ENCODE data around the gene APOL4.
"Not testable (repeated sequence)": the region's sequence is repeated elsewhere in the genome, so short reads cannot be mapped to it uniquely, and the experiment has no call there.

DNA sequence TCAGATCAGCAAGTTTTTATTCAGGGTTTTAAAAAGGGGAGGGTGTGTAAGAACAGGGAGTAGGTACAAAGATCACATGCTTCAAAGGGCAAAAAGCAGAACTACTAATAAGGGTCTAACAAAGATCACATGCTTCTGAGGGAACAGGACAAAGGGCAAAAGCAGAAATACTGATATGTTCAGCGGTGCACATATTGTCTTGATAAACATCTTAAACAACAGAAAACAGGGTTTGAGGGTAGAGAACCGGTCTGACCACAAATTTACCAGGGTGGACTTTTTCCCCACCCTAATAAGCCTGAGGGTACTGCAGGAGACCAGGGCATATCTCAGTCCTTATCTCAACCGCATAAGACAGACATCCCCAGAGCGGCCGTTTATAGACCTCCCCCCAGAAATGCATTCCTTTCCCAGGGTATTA is 7.9 kb upstream of the APOL4 start:
- TF ChIP-seq, protein P1, sequence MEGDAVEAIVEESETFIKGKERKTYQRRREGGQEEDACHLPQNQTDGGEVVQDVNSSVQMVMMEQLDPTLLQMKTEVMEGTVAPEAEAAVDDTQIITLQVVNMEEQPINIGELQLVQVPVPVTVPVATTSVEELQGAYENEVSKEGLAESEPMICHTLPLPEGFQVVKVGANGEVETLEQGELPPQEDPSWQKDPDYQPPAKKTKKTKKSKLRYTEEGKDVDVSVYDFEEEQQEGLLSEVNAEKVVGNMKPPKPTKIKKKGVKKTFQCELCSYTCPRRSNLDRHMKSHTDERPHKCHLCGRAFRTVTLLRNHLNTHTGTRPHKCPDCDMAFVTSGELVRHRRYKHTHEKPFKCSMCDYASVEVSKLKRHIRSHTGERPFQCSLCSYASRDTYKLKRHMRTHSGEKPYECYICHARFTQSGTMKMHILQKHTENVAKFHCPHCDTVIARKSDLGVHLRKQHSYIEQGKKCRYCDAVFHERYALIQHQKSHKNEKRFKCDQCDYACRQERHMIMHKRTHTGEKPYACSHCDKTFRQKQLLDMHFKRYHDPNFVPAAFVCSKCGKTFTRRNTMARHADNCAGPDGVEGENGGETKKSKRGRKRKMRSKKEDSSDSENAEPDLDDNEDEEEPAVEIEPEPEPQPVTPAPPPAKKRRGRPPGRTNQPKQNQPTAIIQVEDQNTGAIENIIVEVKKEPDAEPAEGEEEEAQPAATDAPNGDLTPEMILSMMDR (conservative IDR thresholded peaks at IDR 0.05; ENCODE audit: low read length), result not testable (repeated sequence)
- not testable (repeated sequence) for TF ChIP-seq EZH2phosphoT487 (IDR thresholded peaks at IDR 0.05; ENCODE audit: borderline replicate concordance, low read depth, low read length)

Measured in OCI-LY7 (cell line).